Cerebellar nuclear complex (tissue), 1 donor: Measurements from ENCODE around the gene CLIP1.

Experiments
- DNase-seq, 2 experiments: peaks; one replicate each; lab custom pipeline; 2025; lab: John Stamatoyannopoulos, UW

CLIP1 gene

DNA sequence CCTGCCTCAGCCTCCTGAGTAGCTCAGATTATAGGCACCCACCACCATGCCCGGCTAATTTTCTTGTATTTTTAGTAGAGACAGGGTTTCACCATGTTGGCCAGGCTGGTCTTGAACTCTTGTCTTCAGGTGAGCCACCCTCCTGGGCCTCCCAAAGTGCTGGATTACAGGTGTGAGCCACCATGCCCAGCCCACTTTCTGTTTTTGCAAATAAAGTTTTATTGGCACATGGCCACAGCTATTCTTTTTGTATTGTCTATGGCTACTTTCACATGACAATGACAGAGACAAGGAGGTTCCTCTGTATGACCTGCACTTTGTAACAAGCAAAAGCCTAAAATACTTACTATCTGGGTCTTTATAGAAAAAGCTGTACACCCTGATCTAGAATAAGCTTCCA lies 176.9 kb downstream of the CLIP1 start:
- no peak for DNase-seq

DNA sequence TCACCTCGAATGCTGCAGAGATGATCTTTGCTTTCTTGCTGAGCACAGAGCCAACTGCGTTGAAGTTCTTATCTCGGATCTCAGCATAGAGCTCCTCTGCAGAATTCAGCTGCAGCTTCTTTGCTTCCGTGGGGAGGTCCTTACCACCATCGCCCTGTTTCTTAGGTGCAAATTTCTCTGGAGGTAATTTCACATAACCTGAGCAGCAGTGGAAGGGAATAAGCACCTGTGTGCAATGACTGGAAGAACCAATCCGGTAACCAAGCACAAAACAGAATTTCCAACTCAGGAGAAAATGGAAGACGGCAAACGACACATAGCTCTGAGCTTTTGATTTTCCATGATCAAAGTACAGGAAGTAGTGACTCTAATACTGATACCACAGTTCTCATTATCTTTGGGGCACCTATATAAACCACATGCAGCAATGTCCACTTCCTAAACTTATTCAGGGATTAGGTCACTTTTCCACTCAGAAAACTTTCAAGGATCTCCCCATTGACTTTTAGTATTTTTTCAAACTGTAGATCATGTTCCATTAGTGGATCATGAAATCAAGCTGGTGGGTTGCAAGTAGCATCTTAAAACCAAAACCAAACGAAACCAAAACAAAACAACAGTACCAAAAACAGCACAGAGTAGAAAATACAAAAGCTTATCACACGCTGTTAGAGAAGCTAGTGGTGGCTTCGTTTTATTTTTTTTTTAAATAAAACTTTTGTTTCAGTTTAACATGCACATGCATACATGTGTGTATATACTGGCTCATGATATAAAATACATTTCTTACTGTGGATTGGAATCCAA lies 177.7 kb downstream of the CLIP1 start:
- no peak for DNase-seq

- DNase-seq = no peak
These were observed 178.5 kb downstream of the CLIP1 start for GRCh38 chr12:122243965-122244364.

DNA sequence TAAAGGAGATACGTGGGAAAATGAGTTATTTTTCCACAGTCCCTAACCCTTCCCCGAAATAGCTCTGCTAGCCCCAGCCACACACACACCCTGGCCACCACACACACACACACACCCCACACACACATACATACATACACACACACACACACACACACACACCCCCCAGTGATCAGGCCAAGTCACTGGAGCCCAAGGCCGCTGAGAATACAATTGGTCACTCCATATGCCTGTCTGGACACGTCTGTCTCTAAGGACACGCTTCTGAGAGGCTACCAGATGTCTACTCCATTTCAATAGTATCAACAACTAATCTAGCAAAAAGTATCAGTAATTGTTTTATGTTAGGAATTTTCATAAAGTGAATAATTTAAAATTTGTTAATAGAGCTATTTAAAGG lies 183.6 kb downstream of the CLIP1 start:
- DNase-seq = no peak

DNA sequence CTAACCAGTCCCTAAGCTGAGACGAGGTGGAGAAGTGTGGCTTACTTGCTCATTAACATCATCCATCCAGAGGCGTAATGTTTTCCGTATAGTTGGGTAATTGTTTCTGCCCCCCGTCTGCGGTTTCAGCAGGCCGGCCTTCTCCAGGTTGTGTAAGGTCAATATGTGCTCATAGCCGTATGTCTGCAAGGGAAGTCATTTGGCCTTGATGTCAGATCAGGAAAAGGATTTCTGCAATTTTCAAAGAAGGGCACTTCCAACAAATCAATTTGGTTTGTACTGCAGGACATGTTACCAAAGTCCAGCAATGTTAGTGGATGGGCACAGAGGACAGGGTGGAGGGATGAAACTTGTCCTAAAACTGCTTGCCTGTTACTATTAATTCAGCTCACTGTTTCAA lies 186.7 kb downstream of the CLIP1 start:
- DNase-seq = no peak

DNA sequence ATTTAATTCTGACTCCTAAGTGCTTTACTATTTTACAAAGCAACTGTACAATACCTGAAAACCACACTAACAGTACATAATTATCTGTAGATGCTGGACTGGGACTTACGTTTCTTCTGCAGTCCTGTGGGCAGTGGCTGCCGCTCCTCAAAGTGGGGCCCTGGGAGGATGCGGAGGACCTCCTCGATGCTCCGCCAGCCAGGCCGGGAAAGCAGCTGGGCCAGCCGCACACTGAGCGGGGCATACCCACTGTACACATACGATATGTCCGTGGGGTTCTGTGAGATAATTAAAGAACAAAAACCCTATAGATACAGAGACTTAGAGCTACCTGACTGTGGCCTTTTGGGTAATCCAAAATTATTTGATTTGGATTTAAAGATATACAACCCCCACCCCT lies 189.8 kb downstream of the CLIP1 start:
- DNase-seq = no peak

DNA sequence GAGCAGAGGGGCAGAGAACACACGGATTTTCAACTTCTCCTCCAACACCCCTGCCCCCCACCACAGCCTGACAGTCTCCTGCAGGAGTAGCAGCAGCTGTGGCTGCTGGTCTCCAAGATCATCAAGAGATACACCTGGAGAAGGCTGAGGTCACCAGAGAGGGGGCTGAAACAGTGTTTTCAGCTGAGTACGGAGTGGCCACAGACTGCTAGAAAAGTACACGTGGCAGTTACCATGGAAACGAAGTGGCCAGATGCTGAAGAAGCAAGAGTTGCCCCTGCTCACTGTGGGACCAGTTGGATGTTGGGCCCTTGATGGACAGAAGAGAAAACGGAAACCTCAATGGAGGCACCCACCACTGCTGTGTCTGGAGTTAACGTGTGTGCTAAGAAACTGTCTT lies 191.7 kb downstream of the CLIP1 start:
- DNase-seq = no peak

DNA sequence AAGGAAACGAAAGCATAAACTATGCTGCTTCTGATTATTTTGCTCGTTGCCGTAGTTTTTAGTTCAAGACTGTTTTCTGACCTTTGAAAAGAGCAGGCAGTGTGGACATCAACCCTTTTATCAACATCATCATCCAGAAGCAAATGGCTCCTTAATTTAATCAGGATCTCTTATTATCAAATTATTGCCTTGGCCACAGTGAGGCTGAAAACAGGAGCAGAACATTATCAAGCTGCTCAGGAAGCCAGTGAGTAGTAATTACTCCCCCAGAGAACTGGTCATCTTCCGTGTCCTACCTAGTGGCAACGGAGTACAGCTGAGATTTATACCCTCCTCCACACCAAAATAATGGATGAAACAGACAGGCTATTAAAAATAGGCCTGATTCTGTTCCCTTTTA lies 194.4 kb downstream of the CLIP1 start:
- DNase-seq = no peak

GRCh38 chr12:122227341-122227740 lies 195.1 kb downstream of the CLIP1 start:
- DNase-seq = no peak

- no peak for DNase-seq
These were observed 195.9 kb downstream of the CLIP1 start for GRCh38 chr12:122226366-122227125.

DNA sequence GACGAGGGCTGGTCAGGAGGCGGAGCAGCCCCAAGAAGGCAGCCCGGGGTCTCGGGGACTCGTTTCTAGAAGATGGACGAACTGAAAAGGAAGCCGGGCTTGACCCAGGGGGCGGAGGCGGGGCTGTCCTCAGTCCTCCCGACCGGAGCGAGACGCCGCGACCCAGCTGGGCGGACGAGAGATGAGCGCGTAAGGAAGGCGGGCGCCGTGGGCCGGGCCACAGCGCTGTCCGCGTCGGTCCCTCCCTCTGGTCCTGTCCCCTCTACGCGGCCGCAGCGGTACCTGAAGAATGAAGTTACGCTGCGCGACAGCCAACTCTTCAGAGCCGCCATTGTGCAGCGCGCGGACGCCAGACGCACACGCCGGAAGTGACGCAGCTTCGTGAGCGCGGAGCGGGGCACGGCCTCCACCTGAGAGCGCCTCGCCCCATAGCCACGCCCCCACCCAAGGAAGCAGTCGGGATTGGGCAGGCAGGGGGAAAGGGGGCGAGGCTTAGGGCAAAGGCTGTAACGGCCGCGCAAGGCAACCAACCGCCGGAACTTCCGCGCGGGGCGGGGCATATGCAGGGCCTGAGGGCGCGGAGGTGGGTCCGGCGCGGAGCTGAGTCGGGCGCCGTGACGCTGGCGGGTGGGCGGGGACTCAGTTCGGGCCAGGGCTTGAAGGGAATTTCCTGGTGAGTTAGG lies 196.6 kb downstream of the CLIP1 start, which contains the start of gene DIABLO:
Gene DIABLO (minus strand): TSS at position 370 of the 683 bp plus-strand sequence. CDS start 38 bp downstream, at position 332.
- DNase-seq = peak; percentile 95 to 98
